ENCODE results near the gene KCNJ6. TPM values are rescaled to one million over a fixed set of nuclear protein-coding genes. Genes with fewer than 3 reads are reported as not detected.

The KCNJ6 gene
- total and polyA plus RNA-seq, 10 of the 15 experiments (the other 5 are each of a cell fraction or from before 2014, with no cell fraction given): 0.03 to 0.07 (median 0.04) TPM; not detected in 7

- RAD21 ChIA-PET (ENCODE audit: unreplicated experiment): no interaction called here
- H4K20me1 ChIP-seq (ENCODE audit: control insufficient read depth, insufficient read depth): no peaks in the 10 kb centered on the region
- POLR2A ChIA-PET: no interaction called here
- H3K4me1 ChIP-seq (ENCODE audit: control insufficient read depth, insufficient read depth, low read length): no peaks in the 10 kb centered on the region
- FAIRE-seq (no peak), ATAC-seq (no peak), DNase-seq (ENCODE audit: low read depth, low spot score) (no peak)
- SMC1A ChIA-PET (ENCODE audit: uncharacterized antibody, unreplicated experiment): no interaction called here
- 28% methylated on average over 3 of the region's 3 CpGs for WGBS (ENCODE audit: insufficient coverage, insufficient replicate concordance, low lambda C conversion rate, missing lambda C conversion rate)
- no peak overlapping the region for H2AFZ ChIP-seq (ENCODE audit: control insufficient read depth, low read depth, low read length)
- BruUV-seq (replicated peaks): no TSS peak
- H3K4me2 ChIP-seq (ENCODE audit: control insufficient read depth, insufficient read depth): no peak overlapping the region
- no peaks in the 10 kb centered on the region for H3K79me2 ChIP-seq (ENCODE audit: control insufficient read depth, insufficient read depth, low read length)
- H3K9ac ChIP-seq (ENCODE audit: control insufficient read depth, insufficient read depth, low read length): no peak overlapping the region
- H3K36me3 ChIP-seq (ENCODE audit: control insufficient read depth in 2 of 2, insufficient read depth in 2 of 2, low read length in 1 of 2): no peaks in the 10 kb centered on the region
- H3K27ac ChIP-seq (ENCODE audit: control insufficient read depth, insufficient read depth): no peak overlapping the region
- H3K4me3 ChIP-seq: no peak overlapping the region
- CTCF ChIA-PET: no interaction called here
- intact Hi-C loops (cut with micrococcal nuclease; ENCODE audit: unreplicated experiment): no loop called here
- H3K27me3 ChIP-seq (replicated peaks in 1 of 2; ENCODE audit: control insufficient read depth in 2 of 2, insufficient read depth in 2 of 2, low read length in 1 of 2): no peaks in the 10 kb centered on the region; a peak in 1 of 4 replicates
- in situ Hi-C loops (cut with MboI): no loop called here
- no peak for TF ChIP-seq IRF5 (IDR thresholded peaks at IDR 0.05; ENCODE audit: borderline replicate concordance)
- TF ChIP-seq HCFC1 (IDR thresholded peaks at IDR 0.05; ENCODE audit: low read length): no peak
- no peak for TF ChIP-seq NR2C1 (IDR thresholded peaks at IDR 0.05)
- TF ChIP-seq TBL1XR1 (IDR thresholded peaks at IDR 0.05; ENCODE audit: low read depth, low read length): no peak
- TF ChIP-seq CHD2 (IDR thresholded peaks at IDR 0.05; ENCODE audit: borderline replicate concordance, low read depth, low read length): no peak
- no peak for TF ChIP-seq FOXM1 (IDR thresholded peaks at IDR 0.05; ENCODE audit: low read depth, low read length)
- no peak for TF ChIP-seq JUNB (IDR thresholded peaks at IDR 0.05)
- TF ChIP-seq ATF3 (IDR thresholded peaks at IDR 0.05; ENCODE audit: borderline replicate concordance, extremely low read depth, low read depth, low read length): no peak
- no peak for TF ChIP-seq BCL11A (IDR thresholded peaks at IDR 0.05; ENCODE audit: low read depth, low read length)
- no peak for TF ChIP-seq MTA2 (IDR thresholded peaks at IDR 0.05; ENCODE audit: low read depth)
- H3K9me3 ChIP-seq (replicated peaks; ENCODE audit: control insufficient read depth, insufficient read depth, low read length): no peaks in the 10 kb centered on the region; the same call in 2 of the 3 replicates
Measured at GRCh38 chr21:37601027-37601426, 315.2 kb downstream of the KCNJ6 start.

Data from GM12878 (cell line).